Activated CD4-positive, alpha-beta T cell treated with anti-CD3 and anti-CD28 coated beads for 48 hours (primary cell): ENCODE results near the gene UGT2A1.
"Not testable (repeated sequence)": the region's sequence is repeated elsewhere in the genome, so short reads cannot be mapped to it uniquely, and the experiment has no call there.

ENCODE experiments used
- DNase-seq: peaks from one replicate; pipeline ENCODE4 v3.0.0-alpha.2; 2020

Gene UGT2A1

GRCh38 chr4:69653147-69653546, at the start of gene UGT2A1:
Gene UGT2A1 (minus strand): TSS chr4:69653247. CDS start chr4:69647644, 5,603 bp downstream.
- DNase-seq, result no peak

- DNase-seq, result no peak
Measured at GRCh38 chr4:69702201-69702600, 49.2 kb upstream of the UGT2A1 start.

GRCh38 chr4:69701696-69702095, 48.6 kb upstream of the UGT2A1 start:
- DNase-seq, result no peak

GRCh38 chr4:69697536-69698242, 44.6 kb upstream of the UGT2A1 start:
- DNase-seq, result no peak

- DNase-seq, result no peak
Measured at GRCh38 chr4:69689599-69689998, 36.6 kb upstream of the UGT2A1 start.

DNA sequence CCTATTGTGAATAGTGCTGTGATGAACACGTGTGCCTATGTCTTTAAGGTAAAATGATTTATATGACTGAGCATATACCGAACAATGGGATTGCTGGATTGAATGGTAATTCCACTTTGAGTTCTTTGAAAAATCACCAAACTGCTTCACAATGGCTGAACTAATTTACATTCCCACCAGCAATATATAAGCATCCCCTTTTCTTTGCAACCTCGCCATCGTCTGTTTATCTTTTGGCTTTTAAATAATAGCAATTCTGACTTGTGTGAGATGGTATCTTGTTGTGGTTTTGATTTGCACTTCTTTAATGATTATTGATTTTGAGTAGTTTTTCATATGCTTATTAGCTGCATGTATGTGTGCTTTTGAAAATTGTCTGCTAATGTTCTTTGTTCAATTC, 31.8 kb upstream of the UGT2A1 start:
- DNase-seq, result no peak

DNA sequence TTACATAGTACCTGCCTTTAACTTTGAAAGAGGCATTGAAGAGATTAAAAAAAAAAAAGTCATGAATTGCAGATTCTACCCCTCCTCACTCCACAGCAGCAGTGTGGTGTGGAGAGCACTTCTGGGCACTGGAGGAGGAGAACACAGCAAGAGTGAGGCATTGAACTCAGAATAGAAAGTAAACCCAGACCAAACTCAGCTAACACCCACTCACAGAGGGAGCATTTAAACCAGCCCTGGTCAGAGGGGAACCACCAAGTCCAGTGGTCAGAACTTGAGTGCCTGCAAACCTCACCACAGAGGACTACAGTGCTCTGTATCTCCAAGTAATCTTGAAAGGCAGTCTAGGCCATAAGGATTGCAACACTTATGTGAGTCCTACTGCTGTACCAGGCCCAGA, 15.6 kb upstream of the UGT2A1 start:
- no peak for DNase-seq

GRCh38 chr4:69664009-69664408, 11.0 kb upstream of the UGT2A1 start:
- not testable (repeated sequence) for DNase-seq

DNA sequence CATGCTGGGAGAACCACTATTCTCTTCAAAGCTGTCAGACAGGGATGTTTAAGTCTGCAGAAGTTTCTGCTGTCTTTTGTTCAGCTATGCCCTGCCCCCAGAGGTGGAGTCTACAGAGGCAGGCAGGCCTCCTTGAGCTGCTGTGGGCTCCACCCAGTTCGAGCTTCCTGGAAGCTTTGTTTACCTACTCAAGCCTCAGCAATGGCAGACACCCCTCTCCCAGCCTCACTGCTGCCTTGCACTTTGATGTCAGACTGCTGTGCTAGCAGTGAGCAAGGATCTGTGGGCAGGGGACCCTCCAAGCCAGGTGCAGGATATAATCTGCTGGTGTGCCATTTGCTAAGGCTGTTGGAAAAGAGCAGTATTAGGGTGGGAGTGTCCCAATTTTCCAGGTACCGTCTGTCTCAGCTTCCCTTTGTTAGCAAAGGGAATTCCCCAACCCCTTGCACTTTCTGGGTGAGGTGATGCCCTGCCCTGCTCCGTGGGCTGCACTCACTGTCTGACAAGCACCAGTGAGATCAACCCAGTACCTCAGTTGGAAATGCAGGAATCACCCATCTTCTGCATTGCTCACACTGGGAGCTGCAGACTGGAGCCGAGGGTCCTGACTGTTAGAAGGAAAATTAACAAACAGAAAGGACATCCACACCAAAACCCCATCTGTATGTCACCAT, 8.2 kb upstream of the UGT2A1 start:
- not testable (repeated sequence) for DNase-seq

DNA sequence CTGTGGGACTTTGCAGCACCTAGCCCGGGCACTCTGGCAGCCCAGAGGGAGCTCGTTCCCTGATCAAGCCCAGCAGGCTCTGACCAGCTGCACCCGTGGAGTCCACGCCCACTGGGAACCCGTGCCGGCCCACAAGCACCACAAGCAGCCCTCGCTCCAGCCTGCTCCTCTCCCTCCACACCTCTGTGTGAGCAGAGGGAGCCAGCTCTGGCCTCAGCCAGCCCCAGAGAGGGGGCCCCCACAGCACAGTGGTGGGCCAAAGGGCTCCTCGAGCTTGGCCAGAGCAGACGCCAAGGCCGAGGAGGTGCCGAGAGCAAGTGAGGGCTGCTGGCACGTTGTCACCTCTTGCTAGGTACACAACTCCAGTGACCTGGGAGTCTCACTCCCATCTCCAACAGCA, 5.1 kb upstream of the UGT2A1 start:
- no peak for DNase-seq

DNA sequence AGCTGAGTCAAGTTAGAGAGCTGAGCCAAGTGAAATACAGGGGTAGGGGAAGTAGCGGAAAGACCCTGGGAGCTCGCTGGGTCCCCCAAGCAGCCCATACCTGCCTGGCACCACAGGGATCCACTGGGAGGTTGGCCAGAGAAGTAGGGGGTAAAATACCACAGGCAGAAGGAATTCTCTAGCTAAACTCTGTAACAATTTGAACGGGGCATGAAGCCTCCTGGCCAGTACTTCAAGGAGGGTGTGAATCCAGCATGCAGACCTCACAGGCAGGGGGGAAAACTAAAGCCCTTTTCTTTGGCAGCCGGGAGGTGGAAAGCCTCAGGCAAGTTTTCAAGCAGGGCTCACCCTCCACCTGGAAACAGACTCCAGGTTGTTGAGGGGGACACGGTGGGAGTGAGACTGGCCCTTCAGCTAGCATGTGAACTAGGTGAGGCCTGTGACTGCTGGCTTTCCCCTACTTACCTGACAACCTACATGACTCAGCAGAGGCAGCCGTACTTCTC, 3.7 kb upstream of the UGT2A1 start:
- no peak for DNase-seq

GRCh38 chr4:69650872-69651271, 2.2 kb downstream of the UGT2A1 start:
- DNase-seq, result no peak

- no peak for DNase-seq
Measured at GRCh38 chr4:69649629-69650028, 3.4 kb downstream of the UGT2A1 start.

DNA sequence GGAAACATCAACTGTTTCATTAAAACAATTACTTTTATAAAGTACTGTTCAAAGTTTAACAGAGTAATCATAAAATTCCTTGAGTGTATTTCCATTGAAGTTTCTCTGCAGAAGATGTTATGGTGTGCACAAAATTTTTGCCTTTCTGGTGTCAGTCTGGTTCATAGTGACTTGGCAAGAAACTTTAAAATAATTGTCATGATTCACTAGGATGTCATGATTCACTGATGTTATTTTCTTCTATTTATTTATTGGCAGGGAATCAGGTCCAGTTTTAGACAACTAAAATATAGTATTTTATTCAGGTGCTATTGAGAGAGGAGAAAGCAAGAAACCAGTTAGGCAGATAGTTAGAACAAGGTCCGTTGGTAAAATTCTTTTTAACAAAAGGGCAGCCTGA, 3.8 kb downstream of the UGT2A1 start:
- DNase-seq, result no peak

- no peak for DNase-seq
Measured at GRCh38 chr4:69642961-69643360, 10.1 kb downstream of the UGT2A1 start.

DNA sequence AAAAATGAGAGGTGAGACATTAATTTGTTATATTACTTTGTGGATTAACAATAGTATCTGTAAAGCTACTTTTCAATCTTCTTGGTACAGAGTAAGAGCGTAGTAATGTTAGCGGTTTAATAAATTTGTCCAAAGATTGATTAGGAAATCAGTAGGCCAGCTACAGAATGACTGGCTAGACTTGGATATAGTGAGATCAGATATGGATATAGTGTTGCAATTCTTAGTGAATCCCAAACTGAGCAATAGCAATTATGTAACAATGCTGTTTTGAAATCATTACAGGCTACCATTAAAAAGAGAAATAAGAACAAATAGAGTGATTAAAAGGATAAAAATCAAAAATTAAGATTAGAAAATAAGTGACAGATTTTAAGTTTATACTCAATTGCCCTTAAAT, 12.8 kb downstream of the UGT2A1 start:
- DNase-seq, result no peak

- DNase-seq, result no peak
Measured at GRCh38 chr4:69639542-69639941, 13.5 kb downstream of the UGT2A1 start, which contains the start of gene UGT2A2. Gene UGT2A2 (minus strand): TSS chr4:69639642. CDS start chr4:69639640, 2 bp downstream.

DNA sequence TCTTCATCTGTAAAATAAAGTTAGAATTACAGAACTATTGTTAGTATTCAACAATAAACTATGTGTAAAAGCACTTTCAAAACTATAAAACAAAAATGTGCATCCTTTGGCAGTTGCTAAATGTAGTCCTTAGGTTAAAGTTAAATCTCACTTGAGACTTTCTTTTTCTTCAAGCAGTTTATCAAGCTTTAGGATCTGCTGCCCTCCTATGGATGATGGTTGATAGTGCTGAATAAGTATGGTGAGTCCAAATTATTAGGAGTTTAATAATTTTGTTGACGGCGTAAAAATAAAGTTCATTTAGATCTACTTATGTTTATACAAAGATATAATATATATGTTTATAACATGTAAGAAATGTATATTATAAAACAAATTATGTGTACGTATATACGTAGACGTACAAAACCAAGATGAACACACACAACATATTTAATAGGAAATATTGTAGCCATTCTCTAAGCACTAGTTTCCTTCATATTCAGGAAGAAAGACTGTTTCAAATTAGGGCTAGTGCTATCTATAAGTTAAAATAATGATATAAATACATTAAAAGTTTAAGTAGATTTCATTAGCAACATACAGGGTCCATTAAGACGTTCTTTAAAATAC, 35.9 kb downstream of the UGT2A1 start:
- DNase-seq, result no peak

DNA sequence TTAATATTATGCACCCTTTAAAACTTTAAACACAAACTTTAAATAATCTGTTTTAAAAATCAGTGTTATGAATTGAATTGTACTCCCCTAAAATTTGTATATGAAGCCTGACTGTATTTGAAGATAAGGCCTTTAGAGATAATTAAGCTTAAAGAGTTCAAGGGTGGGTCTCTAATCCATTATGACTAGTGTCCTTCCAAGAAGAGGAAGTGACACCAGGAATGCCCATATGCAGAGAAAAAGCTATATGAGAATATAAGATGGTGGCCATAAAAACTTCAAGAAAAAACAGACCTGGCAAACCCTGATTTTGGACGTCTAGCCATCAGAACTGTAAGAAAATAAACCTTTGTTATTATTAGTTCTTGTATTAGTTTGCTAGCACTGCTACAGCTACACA, 42.6 kb downstream of the UGT2A1 start:
- no peak for DNase-seq

GRCh38 chr4:69601065-69601464, 52.0 kb downstream of the UGT2A1 start:
- DNase-seq, result no peak

DNA sequence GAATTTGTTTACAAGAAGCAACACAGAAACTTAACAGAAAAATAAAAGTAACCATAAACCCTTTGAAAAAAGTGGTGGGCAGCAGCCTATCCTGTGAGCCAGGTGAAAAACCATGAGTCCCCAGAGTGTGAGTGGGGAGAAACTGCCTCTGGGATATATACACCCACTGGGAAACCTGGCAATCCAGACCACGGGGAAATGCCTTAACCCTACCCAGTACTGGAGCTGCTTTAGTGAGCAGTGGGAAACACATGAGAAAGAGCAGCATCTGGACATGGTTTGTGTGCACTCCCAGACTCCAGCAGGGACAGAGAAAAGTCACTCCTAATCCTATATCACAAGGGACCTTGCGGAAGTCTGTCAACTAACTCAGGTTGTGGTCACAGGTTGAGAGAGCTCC, 53.0 kb downstream of the UGT2A1 start:
- DNase-seq, result no peak

- DNase-seq, result no peak
Measured at GRCh38 chr4:69594382-69594781, 58.7 kb downstream of the UGT2A1 start.

GRCh38 chr4:69591364-69591763, 61.7 kb downstream of the UGT2A1 start:
- DNase-seq, result no peak

DNA sequence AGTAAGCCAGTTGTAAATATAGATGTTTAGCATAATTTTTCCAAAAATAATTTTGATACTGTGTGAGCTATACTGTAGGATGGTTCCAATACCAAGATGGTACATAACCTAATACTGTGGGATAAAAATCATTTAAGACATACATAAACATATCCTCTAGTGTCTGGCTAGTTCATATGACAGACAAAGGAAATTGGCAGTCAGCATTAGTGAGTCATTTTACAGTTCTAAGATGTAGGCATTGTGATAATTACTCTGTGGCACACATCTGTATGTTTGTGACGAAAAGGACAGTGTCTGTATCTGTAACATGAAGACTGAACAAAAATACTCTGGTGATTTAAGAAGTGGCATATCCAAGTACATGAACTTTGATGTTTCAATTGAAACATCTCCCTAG, 63.2 kb downstream of the UGT2A1 start:
- no peak for DNase-seq
